PC-3 (cell line): ENCODE data around the gene GLI3.
A peak's percentile ranks its signal among the peaks of the same experiment; 100 is the strongest.

Source experiments
- CTCF ChIP-seq: fragments of 300-600 bp; sonication (generic); conservative IDR thresholded peaks from 2 replicates; pipeline ENCODE4 v1.5.1; 2017; ENCODE audit warnings: antibody characterized with exemption, low read depth, mild to moderate bottlenecking, low read length
- EZH2 ChIP-seq: fragments of 300-600 bp; sonication (generic); IDR thresholded peaks from one replicate; pipeline ENCODE4 v1.6.1; 2017; ENCODE audit warnings: antibody characterized with exemption, mild to moderate bottlenecking, low read length; ENCODE audit not compliant: unreplicated experiment

GRCh38 chr7:42097752-42098151 lies 139.3 kb downstream of the GLI3 start:
- TF ChIP-seq CTCF, result peak; percentile 52
- no peak for TF ChIP-seq EZH2
